Keratinocyte (primary cell): ENCODE measurements around the gene INAFM1. TPM values are rescaled to one million over a fixed set of nuclear protein-coding genes. Genes with fewer than 3 reads are reported as not detected.

ENCODE experiments used
- DNase-seq: peaks from one replicate; pipeline ENCODE4 v3.0.0-alpha.2; 2011; ENCODE audit warnings: low read depth, missing footprints, low spot score
- FAIRE-seq: peaks from 2 replicates; lab custom pipeline; 2011; peaks lifted over from hg19 to GRCh38; lab: Jason Lieb, UNC
- H2AFZ ChIP-seq: 2 replicates; pipeline ENCODE4 v1.6.0; 2012; ENCODE audit warnings: low read length, control low read depth, inconsistent platforms; ENCODE audit not compliant: control insufficient read depth
- H3K27ac ChIP-seq: 2 replicates; pipeline ENCODE4 v1.5.1; 2011; ENCODE audit warnings: low read length; ENCODE audit not compliant: control insufficient read depth, insufficient read depth
- H3K27me3 ChIP-seq: 3 replicates; pipeline ENCODE4 v1.6.0; 2011; ENCODE audit warnings: low read length; ENCODE audit not compliant: control insufficient read depth, insufficient read depth; ENCODE audit errors: extremely low read depth
- H3K36me3 ChIP-seq, 2 experiments: 2 replicates in 1 of 2; 3 replicates in 1 of 2; pipeline ENCODE4 v1.5.1; 2011; ENCODE audit warnings: low read length in 2 of 2, mild to moderate bottlenecking in 1 of 2; ENCODE audit not compliant: control insufficient read depth in 2 of 2, insufficient read depth in 2 of 2; ENCODE audit errors: extremely low read depth in 1 of 2
- H3K4me1 ChIP-seq: 3 replicates; pipeline ENCODE4 v1.5.1; 2011; ENCODE audit warnings: low read length; ENCODE audit not compliant: control insufficient read depth, insufficient read depth; ENCODE audit errors: extremely low read depth
- H3K4me2 ChIP-seq: 3 replicates; pipeline ENCODE4 v1.6.0; 2011; ENCODE audit warnings: low read depth, low read length; ENCODE audit not compliant: control insufficient read depth, insufficient read depth; ENCODE audit errors: extremely low read depth
- H3K4me3 ChIP-seq, 3 experiments: fragments of 200-600 bp in 1 of 3; sonication (generic) in 1 of 3; 2 replicates in 2 of 3; 3 replicates in 1 of 3; pipeline ENCODE4 v1.5.1; 2011 to 2016; ENCODE audit warnings: low read length in 3 of 3, mild to moderate bottlenecking in 3 of 3, control low read depth in 2 of 3, inconsistent platforms in 1 of 3, low read depth in 1 of 3, mixed read lengths in 1 of 3, mixed run types in 1 of 3, moderate library complexity in 1 of 3; ENCODE audit not compliant: control insufficient read depth in 2 of 3, insufficient read depth in 2 of 3; ENCODE audit errors: extremely low read depth in 1 of 3
- H3K79me2 ChIP-seq: 2 replicates; pipeline ENCODE4 v1.6.0; 2012; ENCODE audit warnings: low read length; ENCODE audit not compliant: control insufficient read depth, insufficient read depth
- H3K9ac ChIP-seq: 3 replicates; pipeline ENCODE4 v1.6.0; 2011; ENCODE audit warnings: low read length; ENCODE audit not compliant: control insufficient read depth, insufficient read depth; ENCODE audit errors: extremely low read depth
- H3K9me1 ChIP-seq: 3 replicates; pipeline ENCODE4 v1.6.0; 2011; ENCODE audit warnings: low read length; ENCODE audit not compliant: control insufficient read depth, insufficient read depth; ENCODE audit errors: extremely low read depth
- H3K9me3 ChIP-seq: 2 replicates; pipeline ENCODE4 v1.5.1; 2012; ENCODE audit warnings: low read depth, low read length; ENCODE audit not compliant: control insufficient read depth
- H4K20me1 ChIP-seq: 3 replicates; pipeline ENCODE4 v1.6.0; 2011; ENCODE audit warnings: low read length; ENCODE audit not compliant: control insufficient read depth, insufficient read depth; ENCODE audit errors: extremely low read depth
- CTCF ChIP-seq, 3 experiments: IDR thresholded peaks in 1 of 3; conservative IDR thresholded peaks in 1 of 3; optimal IDR thresholded peaks in 1 of 3; 2 replicates in 2 of 3; 3 replicates in 1 of 3; pipeline versions ENCODE3 to v1.5.1; 2011; ENCODE audit warnings: low read length in 3 of 3, mild to moderate bottlenecking in 3 of 3, moderate library complexity in 2 of 3, control low read depth in 1 of 3, inconsistent platforms in 1 of 3; ENCODE audit not compliant: insufficient read depth in 2 of 3; ENCODE audit errors: extremely low read depth in 1 of 3
- EZH2 ChIP-seq: IDR thresholded peaks from one replicate; pipeline ENCODE4 v1.6.1; 2012; ENCODE audit warnings: inconsistent platforms, mild to moderate bottlenecking, low read length, moderate library complexity
- dilution Hi-C: fragments of 300-500 bp; cut with MboI; formaldehyde crosslinking; loops from one replicate; pipeline ENCODE4 v1.7.0; 2020; ENCODE audit warnings: low sequenced_read_pairs; ENCODE audit not compliant: extremely low pct_ligation_motif_present
- polyA plus RNA-seq, 5 experiments: library from polyadenylated mRNA; depleted of rRNA in 3 of 5; stranded (reverse) in 3 of 5; stranded (forward) in 1 of 5; unstranded in 1 of 5; fragments of >200 nt; gene quantifications; 1 replicate in 1 of 5; 2 replicates in 3 of 5; 3 replicates in 1 of 5; pipeline versions ENCODE4 v1.2.1 to v1.2.3, GENCODE V29; 2011 to 2012; ENCODE audit warnings: missing spikeins in 2 of 5, low read depth in 1 of 5, low replicate concordance in 1 of 5

INAFM1 gene
- polyA plus RNA-seq, 1 donor (not counting 4 experiments of a cell fraction or from before 2014, with no cell fraction given), result 0.35 TPM

- dilution Hi-C loops, result no loop called here
- TF ChIP-seq CTCF (optimal IDR thresholded peaks at IDR 0.05 in 1 of 3, IDR thresholded peaks at IDR 0.05 in 1 of 3, conservative IDR thresholded peaks at IDR 0.05 in 1 of 3; ENCODE audit: extremely low read depth in 1 of 3, insufficient read depth in 2 of 3, low read length in 3 of 3), result no peak
- TF ChIP-seq EZH2, result no peak
- no peak for DNase-seq
Observed at GRCh38 chr19:47322058-47322457, 47.4 kb downstream of the INAFM1 start.

DNA sequence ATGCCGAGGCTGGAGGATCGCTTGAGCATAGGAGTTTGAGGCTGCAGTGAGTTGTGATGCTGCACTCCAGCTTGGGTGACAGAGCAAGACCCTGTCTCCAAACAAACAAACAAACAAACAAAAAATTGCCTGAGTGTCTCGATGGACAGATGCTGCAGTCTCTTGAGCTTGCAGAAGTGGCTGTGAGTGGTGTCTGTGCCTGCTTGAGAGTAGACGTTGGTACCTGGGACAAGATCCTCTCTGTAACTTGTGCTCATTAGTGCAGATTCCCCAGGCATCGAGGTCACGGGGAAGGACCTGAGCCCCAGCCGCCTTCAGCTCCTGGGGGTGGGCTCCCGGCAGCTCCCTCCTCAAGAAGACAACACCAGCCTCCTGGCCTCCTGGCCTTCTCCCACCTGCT is 48.7 kb downstream of the INAFM1 start:
- FAIRE-seq (no peak), DNase-seq (no peak)
- dilution Hi-C loops, result no loop called here
- Histone ChIP-seq H3K4me3 (no peak overlapping the region), H3K9ac (no peak overlapping the region), H3K9me3 (no peaks in the 10 kb centered on the region), H3K79me2 (no peaks in the 10 kb centered on the region), H2AFZ (no peak overlapping the region), H4K20me1 (no peaks in the 10 kb centered on the region), H3K4me2 (no peak overlapping the region), H3K27ac (no peak overlapping the region), H3K9me1 (no peaks in the 10 kb centered on the region), H3K4me1 (no peaks in the 10 kb centered on the region), H3K27me3 (no peaks in the 10 kb centered on the region), H3K36me3 (no peaks in the 10 kb centered on the region)
- no peak for TF ChIP-seq EZH2
- no peak for TF ChIP-seq CTCF (optimal IDR thresholded peaks at IDR 0.05 in 1 of 3, IDR thresholded peaks at IDR 0.05 in 1 of 3, conservative IDR thresholded peaks at IDR 0.05 in 1 of 3; ENCODE audit: extremely low read depth in 1 of 3, insufficient read depth in 2 of 3, low read length in 3 of 3)

More at GRCh38 chr19:47322058-47322457, 47.4 kb downstream of the INAFM1 start:
- no peak overlapping the region for H3K9ac ChIP-seq
- no peaks in the 10 kb centered on the region for H3K9me1 ChIP-seq
- no peak overlapping the region for H2AFZ ChIP-seq
- H3K27me3 ChIP-seq, result no peaks in the 10 kb centered on the region
- H3K4me1 ChIP-seq, result no peaks in the 10 kb centered on the region
- no peaks in the 10 kb centered on the region for H4K20me1 ChIP-seq
- no peak overlapping the region for H3K4me2 ChIP-seq
- H3K4me3 ChIP-seq, result no peak overlapping the region
- no peaks in the 10 kb centered on the region for H3K79me2 ChIP-seq
- FAIRE-seq, result no peak
- no peaks in the 10 kb centered on the region for H3K9me3 ChIP-seq
- H3K36me3 ChIP-seq, result no peaks in the 10 kb centered on the region
- H3K27ac ChIP-seq, result no peak overlapping the region
